Measurements from ENCODE around the gene PTPRB. TPM values are rescaled to one million over a fixed set of nuclear protein-coding genes. Genes with fewer than 3 reads are reported as not detected.

PTPRB gene
- total RNA-seq, 2 donors from 2014 or later: 0.22 TPM; not detected in 1

DNA sequence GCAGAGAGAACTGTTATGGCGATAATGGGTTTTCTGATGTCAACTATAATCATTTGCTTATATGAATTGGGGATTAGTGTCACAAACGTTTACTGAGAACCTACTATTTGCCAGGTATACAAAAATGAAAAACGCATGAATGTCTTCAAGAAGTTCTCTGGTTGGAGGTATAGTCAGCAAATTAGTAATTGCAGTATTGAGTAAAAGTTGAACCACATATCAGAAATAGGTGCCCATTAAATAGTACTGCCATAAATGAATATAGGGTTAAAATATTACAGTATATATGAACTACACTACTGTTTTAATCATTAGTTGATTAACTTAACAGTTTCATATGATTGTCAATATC, 60.0 kb downstream of the PTPRB start:
- no peak overlapping the region for H3K9ac ChIP-seq (ENCODE audit: extremely low read depth, low read length, poor library complexity, severe bottlenecking)

DNA sequence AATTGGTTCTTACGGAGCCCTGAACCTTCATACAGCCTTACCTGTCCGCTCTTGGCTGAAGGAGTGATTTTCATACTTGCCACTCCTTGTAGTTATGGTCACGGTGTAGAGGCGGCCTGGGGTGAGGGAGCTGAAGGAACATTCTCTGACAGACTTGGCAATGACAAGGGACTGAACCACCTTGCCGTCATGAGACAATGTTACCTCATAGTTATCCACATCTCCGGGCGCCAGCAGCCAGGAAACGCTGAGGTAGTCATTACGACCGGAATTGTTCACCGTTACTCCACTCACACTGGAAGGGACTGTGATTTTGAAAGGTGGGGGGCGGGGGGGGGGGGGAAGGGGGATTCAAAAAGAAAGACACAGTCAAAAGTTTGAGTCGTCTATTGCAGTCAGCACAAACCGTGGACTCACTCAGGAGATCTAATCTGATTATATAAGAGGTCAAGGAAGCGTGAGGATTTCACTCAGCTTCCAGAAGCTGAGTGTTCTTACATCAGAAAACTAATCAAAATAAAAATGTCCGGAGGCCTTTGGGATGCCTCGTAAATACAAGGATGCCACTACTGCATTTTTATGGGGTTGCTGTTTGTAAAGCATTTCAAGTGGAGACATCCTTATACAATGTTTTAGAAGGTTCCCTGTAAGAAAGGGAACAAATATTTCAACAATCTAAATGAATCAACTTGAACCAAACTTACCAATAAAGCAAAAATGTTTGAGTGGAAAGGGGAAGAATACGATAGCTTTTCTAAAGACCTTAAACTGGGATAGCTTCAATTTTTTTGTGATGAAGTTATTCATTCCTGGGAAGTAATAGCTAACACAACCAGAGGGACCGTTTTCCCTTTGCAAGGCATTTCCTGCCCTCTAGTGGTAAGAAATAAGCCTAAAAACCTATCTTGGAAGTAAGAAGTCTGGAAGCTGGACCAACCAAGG, 60.6 kb downstream of the PTPRB start:
- Mint-ChIP-seq H3K27ac (no peak overlapping the region), H3K27me3 (ENCODE audit: insufficient read depth) (no peaks in the 10 kb centered on the region), H3K36me3 (ENCODE audit: low read depth) (no peaks in the 10 kb centered on the region), H3K4me1 (no peaks in the 10 kb centered on the region), H3K9me3 (no peaks in the 10 kb centered on the region), H3K4me3 (no peak overlapping the region)
- peak; percentile 90 for TF ChIP-seq CTCF (conservative IDR thresholded peaks at IDR 0.05)
- H3K27ac ChIP-seq (ENCODE audit: low read depth, low read length): no peak overlapping the region
- no peaks in the 10 kb centered on the region for H3K36me3 ChIP-seq (ENCODE audit: control insufficient read depth, insufficient read depth, low read length)
- no peaks in the 10 kb centered on the region for H3K4me1 ChIP-seq (ENCODE audit: control insufficient read depth, insufficient read depth, low read length)
- 42 to 73% methylated on average over 3 to 12 of the region's 19 CpGs for WGBS, 2 experiments (ENCODE audit: insufficient coverage in 1 of 2, insufficient read length in 1 of 2)
- no peak overlapping the region for H3K9ac ChIP-seq (ENCODE audit: extremely low read depth, low read length, poor library complexity, severe bottlenecking)
- H3K27me3 ChIP-seq (ENCODE audit: control insufficient read depth, insufficient read depth, low read length, poor library complexity, severe bottlenecking): no peaks in the 10 kb centered on the region
- DNase-seq: no peak
- H3K4me3 ChIP-seq (ENCODE audit: low read length): no peak overlapping the region
- no peaks in the 10 kb centered on the region for H3K9me3 ChIP-seq (ENCODE audit: control insufficient read depth, low read length)

More for the DNA sequence above, 60.0 kb downstream of the PTPRB start:
- Histone ChIP-seq H3K4me3 (ENCODE audit: low read length) (no peak overlapping the region), H3K4me1 (ENCODE audit: control insufficient read depth, insufficient read depth, low read length) (no peaks in the 10 kb centered on the region), H3K27me3 (ENCODE audit: control insufficient read depth, insufficient read depth, low read length, poor library complexity, severe bottlenecking) (no peaks in the 10 kb centered on the region), H3K27ac (ENCODE audit: low read depth, low read length) (no peak overlapping the region), H3K9me3 (ENCODE audit: control insufficient read depth, low read length) (no peaks in the 10 kb centered on the region), H3K36me3 (ENCODE audit: control insufficient read depth, insufficient read depth, low read length) (no peaks in the 10 kb centered on the region)
- no peak for TF ChIP-seq CTCF (conservative IDR thresholded peaks at IDR 0.05)
- Mint-ChIP-seq H3K36me3 (ENCODE audit: low read depth) (no peaks in the 10 kb centered on the region), H3K4me3 (no peak overlapping the region), H3K27me3 (ENCODE audit: insufficient read depth) (no peaks in the 10 kb centered on the region), H3K27ac (no peak overlapping the region), H3K9me3 (no peaks in the 10 kb centered on the region), H3K4me1 (no peaks in the 10 kb centered on the region)
- no peak for DNase-seq
- WGBS, 2 experiments (ENCODE audit: insufficient coverage in 1 of 2, insufficient read length in 1 of 2): 29 to 33% methylated on average over 2 to 3 of the region's 3 CpGs

DNA sequence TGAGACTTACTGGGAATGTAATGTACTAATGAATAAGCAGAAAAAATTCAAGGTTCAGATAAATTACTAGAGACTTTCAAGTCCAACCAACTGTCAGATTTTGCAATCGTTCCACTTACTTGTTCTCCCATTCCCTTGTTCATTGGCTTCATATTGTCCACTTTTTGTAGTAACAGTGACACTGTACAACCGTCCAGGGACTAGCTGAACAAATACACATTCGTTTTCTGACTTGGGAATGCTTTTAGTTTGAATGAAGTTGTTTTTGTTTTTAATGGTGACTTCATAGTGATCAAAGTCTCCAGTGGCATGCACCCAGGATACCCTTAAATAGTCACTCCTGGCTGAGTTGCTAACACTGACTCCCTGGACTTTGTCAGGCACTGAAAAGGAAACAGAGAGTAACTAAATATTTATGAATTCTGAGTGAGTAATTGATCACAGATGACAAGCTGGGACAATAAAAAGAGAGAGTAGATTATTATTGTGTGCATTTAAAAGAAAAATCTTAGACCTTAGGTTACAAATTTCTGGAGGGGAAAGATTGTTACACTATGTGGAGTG, 65.4 kb downstream of the PTPRB start:
- WGBS, 2 experiments (ENCODE audit: insufficient coverage in 1 of 2, insufficient read length in 1 of 2): 78 to 87% methylated on average over 2 to 3 of the region's 3 CpGs
- H3K36me3 Mint-ChIP-seq (ENCODE audit: low read depth): no peaks in the 10 kb centered on the region

More for the DNA sequence above, 65.4 kb downstream of the PTPRB start:
- H3K4me3 ChIP-seq (ENCODE audit: low read length): no peak overlapping the region
- DNase-seq: no peak
- H3K36me3 ChIP-seq (ENCODE audit: control insufficient read depth, insufficient read depth, low read length): no peaks in the 10 kb centered on the region
- Mint-ChIP-seq H3K9me3 (no peaks in the 10 kb centered on the region), H3K27me3 (ENCODE audit: insufficient read depth) (no peaks in the 10 kb centered on the region), H3K4me1 (no peaks in the 10 kb centered on the region), H3K4me3 (no peak overlapping the region), H3K27ac (no peak overlapping the region)
- TF ChIP-seq CTCF (conservative IDR thresholded peaks at IDR 0.05): no peak
- no peaks in the 10 kb centered on the region for H3K27me3 ChIP-seq (ENCODE audit: control insufficient read depth, insufficient read depth, low read length, poor library complexity, severe bottlenecking)
- H3K4me1 ChIP-seq (ENCODE audit: control insufficient read depth, insufficient read depth, low read length): no peaks in the 10 kb centered on the region
- no peak overlapping the region for H3K27ac ChIP-seq (ENCODE audit: low read depth, low read length)
- no peaks in the 10 kb centered on the region for H3K9me3 ChIP-seq (ENCODE audit: control insufficient read depth, low read length)
- no peak overlapping the region for H3K9ac ChIP-seq (ENCODE audit: extremely low read depth, low read length, poor library complexity, severe bottlenecking)
